IgD-negative memory B cell (primary cell): ENCODE data around the gene SLC6A3. TPM values are rescaled to one million over a fixed set of nuclear protein-coding genes. Genes with fewer than 3 reads are reported as not detected.
"Not testable (repeated sequence)": the region's sequence is repeated elsewhere in the genome, so short reads cannot be mapped to it uniquely, and the experiment has no call there.

ENCODE experiments used
- H3K27ac Mint-ChIP-seq, 3 donors: one replicate each; pipeline ENCODE4 v1.8.0; 2020 to 2022; ENCODE audit warnings: mild to moderate bottlenecking in 3 of 3, mixed read lengths in 3 of 3, moderate library complexity in 1 of 3
- H3K27me3 Mint-ChIP-seq: one replicate; pipeline ENCODE4 v1.8.0; 2021; ENCODE audit warnings: mixed read lengths
- H3K36me3 Mint-ChIP-seq: one replicate; pipeline ENCODE4 v1.8.0; 2020; ENCODE audit warnings: mild to moderate bottlenecking, mixed read lengths
- H3K4me1 Mint-ChIP-seq, 3 donors: one replicate each; pipeline ENCODE4 v1.8.0; 2020 to 2022; ENCODE audit warnings: mixed read lengths in 3 of 3, mild to moderate bottlenecking in 1 of 3
- H3K4me3 Mint-ChIP-seq, 4 donors: one replicate each; pipeline ENCODE4 v1.8.0; 2020 to 2022; ENCODE audit warnings: mild to moderate bottlenecking in 4 of 4, mixed read lengths in 4 of 4, moderate library complexity in 3 of 4
- H3K9me3 Mint-ChIP-seq, 3 donors: one replicate each; pipeline ENCODE4 v1.8.0; 2020 to 2021; ENCODE audit warnings: mixed read lengths in 3 of 3, mild to moderate bottlenecking in 1 of 3
- polyA plus RNA-seq: library from polyadenylated mRNA; unstranded; fragments of 300-500 nt; fragmentation: Illumina TruSeq; gene quantifications from one replicate; pipeline ENCODE4 v1.2.3, GENCODE V29; 2021

The SLC6A3 gene
- polyA plus RNA-seq, 1 donor from 2014 or later, result not detected

- Mint-ChIP-seq H3K36me3 (no peaks in the 10 kb centered on the region), H3K4me3 (peak overlapping the region in 1 of 4 donors; percentile 18), H3K4me1 (peaks cover 19 to 24% (median 24%) of the 10 kb centered on the region in 3 donors), H3K27me3 (no peaks in the 10 kb centered on the region), H3K27ac (no peak overlapping the region), H3K9me3 (peaks cover 0 to 2% (median 0%) of the 10 kb centered on the region in 3 donors)
These were observed 61.3 kb downstream of the SLC6A3 start for GRCh38 chr5:1383886-1384401.

GRCh38 chr5:1383344-1383743, 61.9 kb downstream of the SLC6A3 start:
- Mint-ChIP-seq H3K27me3 (no peaks in the 10 kb centered on the region), H3K4me1 (peaks cover 19 to 24% (median 24%) of the 10 kb centered on the region in 3 donors), H3K36me3 (no peaks in the 10 kb centered on the region), H3K4me3 (peak overlapping the region in 2 of 4 donors; percentile 18 to 52), H3K27ac (no peak overlapping the region), H3K9me3 (peaks cover 0 to 2% (median 0%) of the 10 kb centered on the region in 3 donors)

GRCh38 chr5:1382248-1382700, 63.0 kb downstream of the SLC6A3 start:
- no peaks in the 10 kb centered on the region for H3K27me3 Mint-ChIP-seq
- no peak overlapping the region for H3K4me3 Mint-ChIP-seq
- H3K9me3 Mint-ChIP-seq, result no peaks in the 10 kb centered on the region
- peaks cover 19 to 22% (median 20%) of the 10 kb centered on the region in 3 donors for H3K4me1 Mint-ChIP-seq
- no peaks in the 10 kb centered on the region for H3K36me3 Mint-ChIP-seq
- peak overlapping the region in 1 of 3 donors; percentile 97 for H3K27ac Mint-ChIP-seq

GRCh38 chr5:1381370-1382247, 63.6 kb downstream of the SLC6A3 start:
- Mint-ChIP-seq H3K9me3 (no peaks in the 10 kb centered on the region), H3K27me3 (no peaks in the 10 kb centered on the region), H3K27ac (peak overlapping the region in 1 of 3 donors; percentile 97), H3K4me3 (peak overlapping the region in 3 of 4 donors; percentile 30 to 72 (median 43)), H3K4me1 (peaks cover 16 to 19% (median 18%) of the 10 kb centered on the region in 3 donors), H3K36me3 (no peaks in the 10 kb centered on the region)

GRCh38 chr5:1380910-1381309, 64.3 kb downstream of the SLC6A3 start:
- H3K27ac Mint-ChIP-seq, result peak overlapping the region in 1 of 3 donors; percentile 43
- H3K9me3 Mint-ChIP-seq, result no peaks in the 10 kb centered on the region
- peaks cover 11 to 20% (median 15%) of the 10 kb centered on the region in 3 donors for H3K4me1 Mint-ChIP-seq
- H3K36me3 Mint-ChIP-seq, result no peaks in the 10 kb centered on the region
- H3K4me3 Mint-ChIP-seq, result peak overlapping the region; percentile 30 to 86 (median 59)
- no peaks in the 10 kb centered on the region for H3K27me3 Mint-ChIP-seq

GRCh38 chr5:1380011-1380817, 65.0 kb downstream of the SLC6A3 start:
- Mint-ChIP-seq H3K9me3 (no peaks in the 10 kb centered on the region), H3K36me3 (peaks cover 2% of the 10 kb centered on the region), H3K4me3 (peak overlapping the region; percentile 75 to 94 (median 80)), H3K27me3 (no peaks in the 10 kb centered on the region), H3K4me1 (peaks cover 10 to 14% (median 10%) of the 10 kb centered on the region in 3 donors), H3K27ac (peak overlapping the region in 1 of 3 donors; percentile 43)

- Mint-ChIP-seq H3K27ac (no peak overlapping the region), H3K9me3 (no peaks in the 10 kb centered on the region), H3K4me3 (peak overlapping the region in 1 of 4 donors; percentile 34), H3K4me1 (peaks cover 7 to 17% (median 13%) of the 10 kb centered on the region in 3 donors), H3K27me3 (no peaks in the 10 kb centered on the region), H3K36me3 (peaks cover 4% of the 10 kb centered on the region)
These were observed 66.2 kb downstream of the SLC6A3 start for GRCh38 chr5:1378866-1379659.

- Mint-ChIP-seq H3K9me3 (no peaks in the 10 kb centered on the region), H3K4me3 (no peak overlapping the region), H3K36me3 (peaks cover 4% of the 10 kb centered on the region), H3K27ac (peak overlapping the region in 1 of 3 donors; percentile 62), H3K27me3 (no peaks in the 10 kb centered on the region), H3K4me1 (peaks cover 7 to 24% (median 13%) of the 10 kb centered on the region in 3 donors)
These were observed 67.1 kb downstream of the SLC6A3 start for GRCh38 chr5:1378096-1378495.

- no peak overlapping the region for H3K4me3 Mint-ChIP-seq
- peaks cover 4% of the 10 kb centered on the region for H3K36me3 Mint-ChIP-seq
- no peak overlapping the region for H3K27ac Mint-ChIP-seq
- peaks cover 14 to 33% (median 19%) of the 10 kb centered on the region in 3 donors for H3K4me1 Mint-ChIP-seq
- H3K9me3 Mint-ChIP-seq, result no peaks in the 10 kb centered on the region
- no peaks in the 10 kb centered on the region for H3K27me3 Mint-ChIP-seq
These were observed 68.3 kb downstream of the SLC6A3 start for GRCh38 chr5:1376981-1377380.

GRCh38 chr5:1375871-1376810, 69.1 kb downstream of the SLC6A3 start:
- Mint-ChIP-seq H3K9me3 (no peaks in the 10 kb centered on the region), H3K27ac (no peak overlapping the region), H3K4me3 (peak overlapping the region in 2 of 4 donors; percentile 14 to 45), H3K4me1 (peaks cover 22 to 35% (median 26%) of the 10 kb centered on the region in 3 donors), H3K36me3 (peaks cover 4% of the 10 kb centered on the region), H3K27me3 (no peaks in the 10 kb centered on the region)

- no peak overlapping the region for H3K27ac Mint-ChIP-seq
These were observed 70.6 kb downstream of the SLC6A3 start for GRCh38 chr5:1374679-1375055.

GRCh38 chr5:1374030-1374678, 71.1 kb downstream of the SLC6A3 start:
- H3K36me3 Mint-ChIP-seq, result peaks cover 6% of the 10 kb centered on the region
- H3K4me1 Mint-ChIP-seq, result peaks cover 16 to 33% (median 21%) of the 10 kb centered on the region in 3 donors
- no peak overlapping the region for H3K27ac Mint-ChIP-seq
- H3K4me3 Mint-ChIP-seq, result peak overlapping the region in 2 of 4 donors; percentile 39 to 43
- H3K9me3 Mint-ChIP-seq, result no peaks in the 10 kb centered on the region
- no peaks in the 10 kb centered on the region for H3K27me3 Mint-ChIP-seq

More at GRCh38 chr5:1374679-1375055, 70.6 kb downstream of the SLC6A3 start:
- peaks cover 16 to 33% (median 21%) of the 10 kb centered on the region in 3 donors for H3K4me1 Mint-ChIP-seq
- H3K9me3 Mint-ChIP-seq, result no peaks in the 10 kb centered on the region
- H3K36me3 Mint-ChIP-seq, result peaks cover 5% of the 10 kb centered on the region
- peak overlapping the region in 1 of 4 donors; percentile 43 for H3K4me3 Mint-ChIP-seq
- H3K27me3 Mint-ChIP-seq, result no peaks in the 10 kb centered on the region

- Mint-ChIP-seq H3K4me1 (peaks cover 20 to 36% (median 26%) of the 10 kb centered on the region in 3 donors), H3K27ac (peak overlapping the region; percentile 23 to 88 (median 59)), H3K4me3 (peak overlapping the region in 3 of 4 donors; percentile 9 to 60 (median 14))
- H3K27me3 Mint-ChIP-seq, H3K36me3 Mint-ChIP-seq, H3K9me3 Mint-ChIP-seq: not testable (repeated sequence)
These were observed 73.3 kb downstream of the SLC6A3 start for GRCh38 chr5:1371972-1372342.
